GM19467 (cell line): ENCODE data around the gene COMP.
"Not testable (repeated sequence)": the region's sequence is repeated elsewhere in the genome, so short reads cannot be mapped to it uniquely, and the experiment has no call there.

Experiments
- ATAC-seq: cut with Tn5 transposase; IDR thresholded peaks from one replicate; pipeline ENCODE4 v1.9.1; 2021; ENCODE audit warnings: mild to moderate bottlenecking, moderate library complexity; ENCODE audit not compliant: unreplicated experiment

Gene COMP

DNA sequence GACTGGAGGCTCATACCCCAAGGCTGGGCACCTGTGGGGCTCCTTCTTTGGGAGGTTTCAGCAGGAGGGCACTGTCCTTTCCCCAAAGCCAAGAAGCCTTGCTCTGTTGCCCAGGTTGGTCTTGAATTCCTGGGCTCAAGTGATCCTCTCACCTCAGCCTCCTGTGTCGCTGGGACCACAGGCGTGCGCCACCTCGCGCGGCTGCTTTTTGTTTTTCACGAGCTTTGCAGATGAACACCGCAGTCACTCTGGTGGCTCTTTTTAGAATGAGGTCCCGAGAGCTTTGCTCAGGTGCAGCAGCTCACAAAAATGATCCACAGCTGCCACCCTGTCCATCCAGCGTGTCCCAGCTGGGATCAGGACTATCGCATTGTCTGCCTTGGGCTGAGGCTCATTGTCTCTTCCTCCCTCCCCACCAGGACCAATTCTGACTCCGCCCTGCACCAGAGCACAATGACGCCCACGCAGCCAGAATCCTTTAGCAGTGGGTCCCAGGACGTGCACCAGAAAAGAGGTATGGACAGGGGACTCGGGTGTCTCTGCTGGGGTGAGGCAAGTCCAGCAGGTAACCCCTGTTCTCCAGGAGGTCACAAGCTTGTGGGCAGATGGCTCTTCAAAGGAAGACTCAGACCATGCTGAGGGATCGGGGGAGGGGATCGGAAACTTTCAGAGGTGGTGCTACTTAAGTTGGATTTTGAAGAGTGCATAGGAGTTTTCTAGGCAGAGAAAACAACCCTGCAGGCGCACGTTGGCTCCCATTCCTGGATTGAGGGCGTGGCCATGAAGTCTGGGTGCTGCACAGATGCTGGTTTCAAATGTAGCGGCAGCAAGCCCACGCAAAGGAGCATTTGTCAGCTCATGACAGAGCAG is 41.5 kb downstream of the COMP start:
- no peak for ATAC-seq

DNA sequence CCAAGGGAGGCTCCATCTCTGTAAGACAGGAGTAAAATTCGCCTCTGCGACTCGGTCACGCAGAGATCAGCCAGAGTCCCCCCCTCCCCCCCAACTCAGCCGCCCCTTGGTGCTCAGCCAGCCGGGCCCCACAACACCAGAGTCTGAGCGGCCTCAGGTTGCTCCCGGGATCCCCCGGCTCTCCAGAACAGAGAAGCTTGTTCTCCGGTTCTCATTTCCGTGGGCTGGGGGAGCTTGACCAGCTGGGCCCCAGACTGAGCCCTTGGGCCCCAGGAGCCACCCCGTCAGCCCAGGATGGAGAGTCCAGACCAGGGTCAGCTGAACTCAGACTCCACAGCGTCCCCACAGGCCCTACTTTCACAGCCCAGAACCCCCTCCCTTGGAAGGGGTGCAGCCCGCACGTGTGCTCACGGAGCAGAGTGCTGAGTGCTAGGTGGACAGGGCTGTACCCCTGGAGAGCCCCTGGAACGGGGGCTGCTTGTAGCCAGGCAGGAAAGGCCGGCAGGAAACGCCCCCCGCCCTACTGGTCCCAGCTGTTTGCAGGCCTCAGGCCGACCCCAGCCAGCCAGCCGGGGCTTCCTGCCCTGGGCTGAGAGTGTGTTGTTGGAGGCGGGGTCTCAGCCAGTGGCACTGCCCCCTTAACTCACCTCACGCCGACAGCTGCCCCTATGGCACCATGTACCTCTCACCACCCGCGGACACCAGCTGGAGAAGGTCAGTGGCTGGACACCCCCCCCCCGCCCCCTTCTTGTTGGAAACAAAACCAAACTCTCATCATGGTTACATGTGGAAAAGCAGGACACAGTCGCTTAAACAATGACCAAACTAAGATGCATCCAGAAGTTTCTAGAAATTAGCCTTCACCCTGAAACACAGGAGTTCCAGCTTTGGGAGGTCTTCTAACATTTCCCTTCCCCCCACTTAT is 44.4 kb downstream of the COMP start:
- ATAC-seq, result no peak

DNA sequence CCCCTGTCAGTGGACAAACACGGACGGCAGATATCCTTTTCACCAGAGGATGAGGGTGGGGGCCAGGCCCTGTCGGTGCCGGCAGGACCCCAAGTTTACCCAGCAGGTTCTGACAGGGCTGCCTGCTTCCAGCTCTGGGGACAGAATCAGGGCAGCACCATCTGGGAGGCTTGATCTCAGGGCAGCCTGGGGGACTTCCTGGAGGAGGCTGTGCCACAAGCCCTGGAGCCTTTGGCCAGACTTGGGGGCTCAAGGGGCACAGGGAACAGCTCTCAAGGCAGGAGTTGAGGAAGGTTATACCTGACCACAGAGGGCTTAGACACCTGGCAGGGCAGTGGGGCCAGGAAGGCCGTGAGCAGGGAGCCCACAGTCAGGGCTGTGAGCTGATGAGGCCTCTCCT is 45.2 kb downstream of the COMP start:
- ATAC-seq, result no peak

DNA sequence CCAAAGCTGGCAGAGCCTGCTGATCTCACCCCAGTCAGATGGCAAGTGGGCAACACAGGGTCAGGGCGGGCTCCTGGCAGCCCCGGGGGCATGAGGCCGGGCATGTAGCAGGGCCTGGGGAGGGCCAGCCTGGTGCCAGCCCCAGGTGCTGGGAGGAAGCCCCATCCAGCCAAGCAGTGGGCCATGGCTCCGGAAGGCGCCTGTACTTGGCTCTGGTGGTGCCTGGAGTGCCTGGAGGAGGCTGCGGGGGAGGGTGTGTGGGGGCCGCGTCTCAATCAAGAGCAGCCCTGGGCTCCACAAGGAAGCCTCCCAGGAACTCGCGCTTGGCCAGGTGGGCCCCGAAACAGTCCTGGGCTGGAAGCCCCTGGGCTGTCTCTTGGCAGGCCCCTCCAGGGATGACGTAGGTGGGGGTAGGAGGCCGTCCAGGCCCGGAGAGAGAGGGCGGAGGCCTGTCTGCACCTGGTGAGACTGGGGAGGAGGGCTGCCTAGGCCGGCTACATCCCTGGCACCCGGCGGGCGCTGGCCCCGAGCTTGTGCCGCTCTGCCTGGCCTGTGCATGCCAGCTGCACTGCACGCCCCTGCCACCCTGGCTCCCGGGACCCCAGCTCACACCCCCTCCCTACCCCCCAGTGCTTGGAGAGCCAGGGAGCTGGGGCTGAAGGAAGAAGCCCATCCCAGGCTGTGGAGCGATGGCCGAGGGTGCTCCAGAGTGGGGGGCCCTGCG is 45.9 kb downstream of the COMP start:
- no peak for ATAC-seq

DNA sequence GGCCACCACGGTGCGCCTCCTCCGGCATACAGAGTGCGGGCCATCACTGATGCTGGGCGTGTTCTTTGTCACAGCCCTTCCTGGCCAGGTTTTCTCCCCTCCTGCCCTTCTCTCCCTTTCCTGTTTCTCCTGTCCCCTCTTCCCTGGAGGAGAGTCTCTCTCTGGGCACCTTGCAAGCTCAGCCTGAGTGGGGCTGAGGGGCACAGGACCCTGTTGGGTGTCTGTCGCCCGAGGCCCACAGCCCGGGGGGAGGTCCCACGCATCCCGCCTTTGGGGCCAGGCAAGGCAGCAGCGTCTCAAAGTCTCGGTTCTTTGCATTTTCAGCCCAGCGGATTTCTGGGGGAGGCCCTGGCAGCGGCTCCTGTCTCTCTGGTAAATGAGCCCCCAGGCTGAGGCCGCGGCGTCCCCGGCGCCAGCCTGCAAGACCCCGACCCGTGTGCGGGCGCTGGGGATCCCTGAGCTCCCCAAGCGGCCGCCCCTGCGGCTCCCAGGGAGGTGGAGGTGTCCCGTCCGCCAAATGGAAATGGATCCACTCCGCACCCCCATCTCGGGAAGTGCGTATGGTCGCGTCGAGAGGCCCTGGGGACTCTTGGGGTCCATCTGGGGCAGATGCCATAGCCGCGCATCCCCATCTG is 47.2 kb downstream of the COMP start:
- ATAC-seq, result no peak

DNA sequence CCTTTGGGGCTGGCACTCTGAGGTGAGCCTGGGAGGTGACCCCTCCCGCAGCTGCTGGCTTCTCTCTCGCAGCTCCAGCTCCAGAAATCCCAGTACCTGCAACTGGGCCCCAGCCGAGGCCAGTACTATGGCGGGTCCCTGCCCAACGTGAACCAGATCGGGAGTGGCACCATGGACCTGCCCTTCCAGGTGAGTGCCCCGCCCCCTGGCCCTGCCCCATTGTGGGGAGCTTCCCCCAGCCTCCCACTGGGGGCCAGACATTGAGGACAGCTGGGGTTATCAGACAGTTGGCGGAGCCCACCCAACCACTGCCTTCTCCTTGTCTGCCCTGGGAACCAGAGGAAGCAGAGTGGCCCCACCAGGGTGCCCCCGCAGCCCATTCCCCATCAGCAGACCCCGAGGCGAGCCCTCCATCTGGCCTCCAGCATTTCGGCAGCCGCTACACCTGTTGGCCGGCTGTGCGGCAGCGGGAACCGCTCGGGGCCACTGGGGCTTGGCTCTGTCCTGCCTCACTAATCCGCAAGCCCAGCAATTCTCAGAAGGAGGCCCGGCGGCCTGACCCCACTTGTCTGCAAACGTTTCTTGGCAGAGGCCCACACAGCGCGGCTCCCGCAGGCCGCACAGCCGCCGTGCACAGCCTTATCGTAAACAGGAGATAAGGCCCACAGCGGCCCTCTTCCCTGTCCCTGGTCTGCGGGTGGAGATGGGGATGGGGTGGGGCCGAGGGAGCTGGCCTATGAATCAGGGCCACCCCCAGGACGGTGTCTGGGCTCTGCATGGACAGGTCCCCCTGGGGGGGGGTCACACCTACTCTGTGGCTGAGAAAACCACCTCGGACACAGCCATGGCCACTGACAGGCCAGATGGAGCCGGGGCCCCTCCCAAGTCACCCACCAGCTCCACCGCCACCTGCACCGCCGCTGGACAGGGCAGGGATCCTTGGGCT is 48.0 kb downstream of the COMP start:
- no peak for ATAC-seq

DNA sequence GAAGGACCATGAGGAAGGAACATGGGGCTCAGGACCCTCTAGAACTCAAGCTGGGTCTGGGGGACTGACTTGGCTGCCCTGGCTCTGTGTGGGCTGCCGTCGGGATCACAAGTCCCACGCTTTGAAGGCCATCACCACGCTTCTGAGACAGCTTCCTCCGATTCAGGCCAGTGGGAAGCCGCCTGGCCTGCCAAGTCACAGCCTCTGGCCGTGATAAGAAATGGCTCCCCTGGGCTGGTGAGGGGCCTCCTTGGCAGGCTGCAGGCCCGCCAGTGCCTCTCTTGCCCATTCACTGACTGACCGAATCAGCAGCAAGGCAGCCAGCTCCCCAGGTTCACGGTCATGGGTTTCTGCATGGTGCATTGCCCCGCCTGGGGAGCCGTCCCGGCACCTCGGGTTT is 48.8 kb downstream of the COMP start:
- ATAC-seq, result no peak

DNA sequence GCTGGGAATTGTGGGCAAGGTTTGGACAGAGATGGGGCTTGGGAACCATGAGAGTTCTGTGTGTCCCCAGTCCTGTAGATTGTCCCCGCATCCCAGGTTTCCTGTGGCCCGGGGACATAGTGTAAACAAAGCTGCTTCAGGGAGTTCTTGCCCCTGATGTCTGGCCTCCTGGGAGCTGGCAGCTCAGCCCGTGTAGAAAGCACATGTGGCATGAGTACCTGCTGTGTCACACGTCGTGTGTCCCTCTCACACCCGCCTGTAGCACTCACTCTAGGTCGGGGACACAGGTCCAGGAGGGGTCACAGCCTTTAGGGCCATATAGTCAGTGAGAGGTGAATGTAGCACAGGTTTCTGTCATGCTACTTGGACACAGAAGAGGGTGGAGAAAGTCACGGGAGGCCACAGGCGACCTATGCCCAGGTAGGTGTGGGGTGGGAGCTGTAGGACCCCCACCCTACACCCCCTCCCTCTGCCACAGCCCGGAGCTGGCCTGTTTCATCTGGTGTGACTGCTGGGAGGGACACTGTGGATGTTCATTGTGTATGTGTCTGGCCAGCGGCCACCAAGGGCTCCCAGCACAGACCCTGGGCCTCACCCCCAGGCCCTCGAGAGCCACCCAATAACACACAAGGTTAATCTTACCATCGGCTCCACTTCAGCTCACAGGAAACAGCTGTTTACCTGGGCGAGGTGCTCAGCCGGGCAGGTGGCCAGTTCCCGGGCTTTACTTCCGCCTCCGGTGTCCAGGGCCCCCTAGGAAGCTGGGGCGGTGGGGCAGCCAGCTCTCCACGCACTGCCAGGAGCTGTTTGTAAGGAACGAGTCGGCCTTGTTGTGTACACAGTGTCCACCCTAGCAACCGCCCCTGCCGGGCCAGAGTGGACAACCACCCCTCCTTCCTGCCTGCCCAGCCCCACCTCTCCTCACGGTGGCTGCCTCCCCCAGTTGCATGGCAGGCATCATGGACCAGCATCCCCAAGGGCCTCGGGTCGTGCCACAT is 49.7 kb downstream of the COMP start:
- ATAC-seq, result no peak

DNA sequence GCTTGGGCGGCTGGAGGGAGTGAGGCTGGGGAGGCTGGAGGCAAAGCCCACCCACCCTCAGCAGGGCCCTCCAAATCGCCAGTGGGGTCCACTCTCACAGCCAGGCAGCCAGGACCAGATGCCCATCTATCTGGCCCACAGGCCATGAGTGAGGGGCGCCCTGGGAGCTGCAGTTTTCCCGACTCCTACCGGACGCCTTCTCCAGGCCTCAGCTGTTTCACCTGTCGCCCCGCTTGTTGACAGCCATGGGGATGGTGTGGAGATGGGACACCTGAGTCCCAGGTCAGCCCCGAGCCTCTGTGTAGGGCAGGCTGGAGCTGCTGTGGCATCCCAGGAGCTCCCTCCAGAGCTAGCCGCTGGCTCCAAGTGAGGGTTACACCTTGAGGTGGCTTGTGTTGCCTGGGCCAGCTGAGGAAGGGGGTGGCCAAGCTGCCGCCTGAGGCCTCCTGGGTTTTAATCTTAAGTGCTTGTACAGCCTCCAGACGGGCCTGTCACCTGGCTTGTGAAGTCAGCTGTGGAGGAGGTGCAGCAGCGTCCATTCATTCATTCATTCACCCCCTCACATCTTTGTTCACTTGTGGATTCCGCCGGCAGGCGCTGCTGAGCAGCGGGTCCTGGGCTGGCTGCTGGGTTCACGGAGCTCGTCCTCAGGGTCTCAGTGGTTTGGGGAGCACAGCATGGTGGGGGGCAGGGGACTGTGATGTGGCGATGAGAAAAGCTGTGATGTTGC is 52.0 kb downstream of the COMP start:
- no peak for ATAC-seq

DNA sequence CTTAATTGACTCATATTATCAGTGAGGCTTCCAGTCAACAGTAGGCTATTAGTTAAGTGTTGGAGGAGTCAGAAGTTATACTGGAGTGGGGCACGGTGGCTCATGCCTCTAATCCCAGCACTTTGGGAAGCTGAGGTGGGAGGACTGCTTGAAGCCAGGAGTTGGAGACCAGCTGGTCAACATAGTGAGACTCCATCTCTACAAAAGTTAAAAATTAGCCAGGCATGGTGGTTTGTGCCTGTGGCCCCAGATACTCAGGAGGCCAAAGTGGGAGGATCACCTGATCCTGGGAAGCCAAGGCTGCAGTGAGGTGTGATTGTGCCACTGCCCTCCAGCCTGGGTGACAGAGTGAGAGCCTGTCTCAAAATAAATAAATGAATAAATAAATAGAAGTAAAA is 53.2 kb downstream of the COMP start:
- ATAC-seq, result no peak

DNA sequence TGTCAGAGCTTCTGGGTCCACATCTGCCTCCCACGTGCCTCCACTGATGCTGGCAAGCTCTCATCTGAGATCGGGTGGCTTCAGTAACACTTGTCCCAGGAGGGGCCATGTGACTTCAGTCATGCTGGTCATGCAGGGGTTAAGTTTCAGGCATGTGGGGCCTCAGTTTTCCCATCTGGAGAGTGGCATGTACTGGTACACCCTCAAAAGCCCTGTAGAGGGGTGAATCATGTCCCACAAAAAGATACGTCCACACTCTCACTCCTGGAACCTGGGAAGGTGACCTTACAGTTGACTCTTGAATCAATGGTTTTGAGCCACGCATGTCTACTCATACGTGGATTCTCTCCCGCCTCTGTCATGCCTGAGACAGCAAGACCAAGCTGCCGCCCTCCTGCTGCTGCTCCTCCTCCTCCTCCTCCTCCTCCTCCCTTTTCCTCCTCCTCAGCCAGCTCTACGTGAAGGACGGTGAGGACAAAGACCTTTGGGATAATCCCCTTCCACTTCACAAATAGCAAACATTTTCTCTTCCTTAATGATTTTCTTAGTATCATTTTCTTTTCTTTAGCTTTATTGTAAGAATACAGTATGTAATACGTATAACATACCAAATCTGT is 53.7 kb downstream of the COMP start:
- ATAC-seq, result no peak

DNA sequence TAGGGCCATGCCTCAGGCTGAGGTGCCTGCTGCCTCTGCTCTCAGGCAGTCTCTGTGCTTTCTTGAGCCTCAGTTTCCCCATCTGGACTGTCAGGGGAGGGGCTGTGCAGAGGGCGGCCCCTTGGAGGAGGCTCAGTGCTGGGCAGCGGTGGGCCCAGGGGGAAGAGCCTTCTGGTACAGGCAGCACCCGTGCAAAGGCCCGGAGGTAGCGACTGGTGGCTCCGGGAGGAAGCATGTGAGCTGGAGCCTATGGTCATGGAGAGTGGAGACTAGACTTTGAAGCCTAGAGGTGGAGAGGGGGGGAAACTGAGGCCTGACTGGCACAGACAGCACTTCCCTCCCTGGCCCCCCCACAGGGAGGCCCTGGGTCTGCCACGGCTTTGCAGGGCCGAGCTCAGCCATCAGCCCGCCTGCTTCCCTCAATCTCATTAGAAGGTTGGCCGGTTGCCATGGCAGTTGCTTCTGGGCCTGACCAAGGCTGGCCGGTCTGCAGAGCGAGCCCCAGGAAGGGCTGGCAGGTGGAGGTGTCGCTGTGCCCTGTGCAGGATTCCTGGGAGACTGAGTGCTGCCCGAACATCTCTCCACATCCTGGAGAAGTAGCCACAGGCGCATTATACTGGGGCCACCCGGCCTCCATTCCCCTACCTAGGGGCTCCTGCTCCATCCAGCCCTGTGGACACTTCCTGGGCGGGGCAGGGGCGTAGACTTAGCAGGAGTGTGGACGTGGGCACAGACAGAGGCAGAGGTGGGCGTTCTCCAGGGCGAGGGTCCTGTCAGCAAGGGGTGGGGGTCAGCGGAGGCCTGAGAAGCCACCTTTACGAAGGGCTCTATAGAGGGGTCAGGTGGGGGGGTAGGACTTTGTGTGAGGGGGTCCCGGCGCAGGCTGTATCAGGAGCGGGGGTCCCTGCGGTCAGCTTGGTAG is 54.4 kb downstream of the COMP start:
- no peak for ATAC-seq

DNA sequence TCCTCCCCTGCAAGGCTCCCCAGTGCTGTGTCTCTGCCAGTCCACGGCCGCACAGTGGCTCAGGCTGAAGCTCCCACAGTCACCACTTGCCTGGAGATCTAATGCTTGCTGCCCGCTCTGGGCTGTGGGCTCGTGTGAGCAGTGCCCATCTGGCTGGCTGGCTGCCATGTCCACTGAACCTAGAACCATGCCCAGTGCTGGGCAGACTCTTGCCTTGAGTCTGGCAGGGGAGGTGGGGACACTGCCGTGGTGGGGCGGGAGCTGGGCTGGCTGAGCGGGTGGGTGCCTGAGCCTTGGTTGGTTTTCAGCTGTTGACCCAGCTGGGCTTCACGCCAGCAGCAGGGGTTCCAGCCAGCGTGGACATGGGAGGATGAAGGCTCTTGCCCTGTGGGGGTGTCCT is 55.4 kb downstream of the COMP start:
- no peak for ATAC-seq

DNA sequence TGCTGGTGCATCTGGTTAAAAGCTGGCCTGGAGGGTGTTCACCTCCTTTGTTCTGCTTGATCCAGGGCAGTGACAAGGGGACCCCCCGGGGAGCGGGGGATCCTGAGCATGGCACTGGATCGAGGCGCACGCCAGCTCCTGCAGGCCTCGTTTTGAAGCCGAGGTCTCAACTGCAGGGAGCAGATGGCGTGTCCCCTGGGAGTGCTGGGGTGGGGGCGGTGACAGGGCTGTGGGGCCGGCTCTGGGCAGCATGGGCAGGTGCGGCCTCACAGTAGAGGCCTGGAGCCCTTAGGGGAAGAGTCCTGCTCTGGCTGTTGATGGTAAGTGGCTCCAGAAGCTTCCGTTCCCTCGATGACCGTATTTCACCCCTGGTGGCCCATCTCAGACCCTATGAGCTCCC is 55.8 kb downstream of the COMP start:
- no peak for ATAC-seq

DNA sequence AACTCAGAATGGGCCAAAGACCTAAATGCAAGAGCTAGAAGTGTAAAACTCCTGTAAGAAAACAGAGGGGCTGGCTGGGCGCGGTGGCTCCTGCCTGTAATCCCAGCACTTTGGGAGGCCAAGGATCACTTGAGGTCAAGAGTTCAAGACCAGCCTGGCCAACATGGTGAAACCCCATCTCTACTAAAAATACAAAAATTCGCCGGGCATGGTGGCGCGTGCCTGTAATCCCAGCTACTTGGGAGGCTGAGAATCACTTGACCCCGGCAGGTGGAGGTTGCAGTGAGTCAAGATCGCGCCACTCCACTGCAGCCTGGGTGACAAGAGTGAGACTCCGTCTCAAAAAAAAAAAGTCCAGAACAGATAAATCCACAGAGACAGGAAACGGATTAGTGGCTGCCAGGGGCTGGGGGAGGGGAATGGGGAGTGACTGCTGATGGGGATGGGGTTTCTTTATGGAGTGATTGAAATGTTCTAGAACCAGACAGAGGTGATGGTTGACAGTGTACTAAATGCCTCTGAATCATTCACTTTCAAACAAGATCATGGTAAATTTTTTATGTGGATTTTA is 57.3 kb downstream of the COMP start:
- not testable (repeated sequence) for ATAC-seq

DNA sequence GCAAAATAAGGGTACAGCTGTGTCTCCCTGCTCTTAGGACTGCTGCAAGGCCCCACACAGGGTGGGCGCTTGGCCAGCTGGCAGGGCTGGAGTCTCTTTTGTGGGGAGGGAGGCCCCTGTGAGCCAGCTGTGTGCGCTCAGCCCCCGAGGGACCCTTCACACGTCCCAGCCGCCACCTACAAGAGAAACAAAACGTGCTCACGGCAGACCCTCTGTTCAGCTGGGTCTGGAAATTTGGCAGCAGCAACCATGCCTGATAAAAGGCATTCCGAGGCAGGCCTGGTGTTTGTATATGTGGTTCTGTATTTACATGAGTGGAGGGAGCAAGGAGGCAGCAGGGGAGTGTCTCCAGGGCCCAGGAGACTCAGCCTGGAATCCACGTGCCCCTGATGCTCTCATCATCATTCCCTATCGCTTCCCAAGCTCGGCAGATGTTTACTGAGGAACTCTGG is 57.9 kb downstream of the COMP start:
- no peak for ATAC-seq
